D721Med (cell line): Measurements from ENCODE around the gene DCUN1D3.
A peak's percentile ranks its signal among the peaks of the same experiment; 100 is the strongest.

ENCODE experiments used
- DNase-seq: peaks from one replicate; pipeline ENCODE4 v3.0.0; 2011; ENCODE audit warnings: low spot score; ENCODE audit not compliant: insufficient read length
- FAIRE-seq: peaks from 2 replicates; lab custom pipeline; 2011; peaks lifted over from hg19 to GRCh38; lab: Jason Lieb, UNC
- TF ChIP-seq, protein P1 (sequence below): IDR thresholded peaks from 2 replicates; pipeline ENCODE4 v1.5.1; 2012; ENCODE audit warnings: mild to moderate bottlenecking, control low read depth; ENCODE audit not compliant: insufficient read depth; ENCODE audit errors: missing control alignments

DCUN1D3 gene

DNA sequence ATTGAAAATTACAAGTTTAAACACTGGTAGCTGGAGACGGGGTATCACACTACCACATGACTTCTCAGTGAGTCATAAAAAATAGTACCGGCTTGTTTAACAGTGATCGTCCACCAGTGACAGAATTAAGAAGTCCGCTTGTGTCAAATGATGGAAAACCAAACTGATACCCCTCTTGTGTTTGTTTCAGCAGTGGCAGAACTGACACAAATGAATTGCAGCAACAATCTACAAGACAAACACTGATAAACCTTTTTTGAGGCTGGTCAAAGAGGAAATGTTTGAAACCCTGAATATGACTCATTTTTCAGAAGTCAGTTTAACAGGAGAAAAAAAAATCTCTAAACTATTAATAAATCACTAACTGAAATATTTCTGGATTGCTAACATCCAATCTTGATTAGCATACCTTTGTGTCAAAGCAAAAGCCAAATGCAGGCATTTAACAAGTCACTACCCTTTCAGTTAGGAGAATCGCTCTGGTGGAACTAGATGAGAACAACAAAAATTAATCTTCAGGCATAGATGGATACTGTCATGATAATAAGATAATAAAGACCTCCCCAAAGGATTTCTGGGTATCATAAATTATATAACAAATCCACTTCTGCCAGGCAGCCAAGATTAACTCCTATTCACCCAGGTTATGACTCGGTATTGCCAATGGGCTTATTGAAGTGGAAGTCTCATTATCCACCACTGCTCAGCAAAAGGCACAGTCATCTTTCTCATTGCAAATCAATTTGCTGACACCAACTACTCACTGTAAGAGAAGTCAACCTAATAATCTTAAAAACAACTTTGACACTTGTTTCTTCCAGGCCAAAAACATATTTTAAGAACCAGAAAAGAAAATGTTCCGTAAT, 20.8 kb downstream of the DCUN1D3 start:
- DNase-seq (no peak), FAIRE-seq (no peak)
- TF ChIP-seq, protein P1, sequence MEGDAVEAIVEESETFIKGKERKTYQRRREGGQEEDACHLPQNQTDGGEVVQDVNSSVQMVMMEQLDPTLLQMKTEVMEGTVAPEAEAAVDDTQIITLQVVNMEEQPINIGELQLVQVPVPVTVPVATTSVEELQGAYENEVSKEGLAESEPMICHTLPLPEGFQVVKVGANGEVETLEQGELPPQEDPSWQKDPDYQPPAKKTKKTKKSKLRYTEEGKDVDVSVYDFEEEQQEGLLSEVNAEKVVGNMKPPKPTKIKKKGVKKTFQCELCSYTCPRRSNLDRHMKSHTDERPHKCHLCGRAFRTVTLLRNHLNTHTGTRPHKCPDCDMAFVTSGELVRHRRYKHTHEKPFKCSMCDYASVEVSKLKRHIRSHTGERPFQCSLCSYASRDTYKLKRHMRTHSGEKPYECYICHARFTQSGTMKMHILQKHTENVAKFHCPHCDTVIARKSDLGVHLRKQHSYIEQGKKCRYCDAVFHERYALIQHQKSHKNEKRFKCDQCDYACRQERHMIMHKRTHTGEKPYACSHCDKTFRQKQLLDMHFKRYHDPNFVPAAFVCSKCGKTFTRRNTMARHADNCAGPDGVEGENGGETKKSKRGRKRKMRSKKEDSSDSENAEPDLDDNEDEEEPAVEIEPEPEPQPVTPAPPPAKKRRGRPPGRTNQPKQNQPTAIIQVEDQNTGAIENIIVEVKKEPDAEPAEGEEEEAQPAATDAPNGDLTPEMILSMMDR, result no peak

DNA sequence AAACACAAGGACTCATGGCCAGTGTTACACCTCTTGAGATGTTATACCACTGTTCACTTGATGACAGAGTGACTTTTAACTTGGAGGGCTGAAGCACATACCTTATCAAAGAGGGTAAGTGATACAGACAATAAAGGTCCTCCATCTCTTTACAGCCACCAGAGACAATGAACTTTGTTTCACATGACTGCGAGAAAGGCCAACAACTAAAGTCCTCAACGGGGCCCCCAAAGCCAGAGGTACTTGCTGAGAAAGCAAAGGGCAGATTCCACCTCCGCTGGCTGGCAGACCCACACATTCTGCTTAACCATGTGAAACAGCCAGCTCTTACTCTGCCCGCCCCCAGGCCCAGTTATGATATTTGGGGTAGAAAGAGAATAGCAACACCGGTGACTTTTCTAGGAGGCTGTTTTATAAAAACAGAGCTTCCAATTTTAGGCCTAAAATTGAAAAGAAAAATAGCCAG, 21.4 kb downstream of the DCUN1D3 start:
- TF ChIP-seq, protein P1, result no peak
- DNase-seq (no peak), FAIRE-seq (no peak)

DNA sequence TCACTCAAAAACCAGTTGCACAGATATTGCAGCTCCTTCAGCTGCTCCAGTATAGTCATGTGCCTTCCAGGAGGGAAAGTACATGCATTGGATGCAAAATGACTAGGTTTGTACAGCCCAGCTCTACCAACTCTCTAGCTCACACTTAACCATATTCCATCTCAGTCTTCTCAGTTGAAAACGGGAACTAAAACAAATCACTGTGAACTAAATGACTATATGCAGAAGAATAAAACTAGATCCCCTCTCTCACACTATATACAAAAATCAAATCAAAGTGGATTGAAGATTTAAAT, 24.9 kb downstream of the DCUN1D3 start:
- FAIRE-seq (no peak), DNase-seq (no peak)
- TF ChIP-seq, protein P1, result no peak

DNA sequence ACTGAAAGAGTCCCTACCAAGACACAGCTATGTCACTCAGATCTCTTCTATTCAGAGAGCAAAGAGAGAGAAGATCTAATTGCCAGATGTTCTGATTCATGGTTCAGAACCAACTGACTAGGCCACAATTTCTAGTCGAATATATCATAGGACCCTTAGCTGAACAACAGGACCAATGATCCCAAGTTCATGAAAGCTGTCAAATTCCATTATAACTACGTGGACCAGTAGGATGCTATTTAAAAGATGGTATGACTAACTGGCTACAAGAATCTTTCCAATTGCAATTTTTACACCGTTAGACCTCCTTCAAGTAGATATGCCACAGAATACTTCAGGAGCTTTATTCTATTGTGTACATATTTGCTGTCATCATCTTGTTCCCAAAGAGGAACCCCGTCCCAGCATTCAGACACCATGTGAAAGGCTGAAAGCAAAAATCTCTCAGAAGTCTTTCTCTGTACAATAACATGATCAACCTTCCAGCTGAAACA, 26.0 kb downstream of the DCUN1D3 start:
- FAIRE-seq, result no peak

DNA sequence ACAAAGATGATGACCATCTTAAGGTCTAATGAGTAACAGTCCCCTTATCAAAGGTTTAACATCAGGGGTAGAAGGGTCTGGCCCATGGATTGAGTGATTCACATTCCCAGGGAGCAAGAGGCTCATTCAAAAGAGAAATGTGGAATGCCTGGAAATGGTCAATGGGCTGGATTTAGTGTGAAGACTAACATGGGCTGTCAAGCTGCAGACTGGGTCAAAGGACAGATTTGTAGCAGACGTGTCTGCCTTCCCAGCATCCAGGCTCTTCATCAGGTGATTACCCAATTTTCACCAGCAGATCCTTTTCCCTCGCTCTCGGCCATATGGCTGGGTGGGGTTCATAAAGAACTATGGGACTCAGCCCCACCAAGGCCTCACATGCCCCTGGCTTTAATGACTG, 26.8 kb downstream of the DCUN1D3 start:
- no peak for FAIRE-seq
- DNase-seq, result no peak
- TF ChIP-seq, protein P1, result no peak

More for the DNA sequence above, 26.0 kb downstream of the DCUN1D3 start:
- no peak for DNase-seq
- TF ChIP-seq, protein P1, result no peak

DNA sequence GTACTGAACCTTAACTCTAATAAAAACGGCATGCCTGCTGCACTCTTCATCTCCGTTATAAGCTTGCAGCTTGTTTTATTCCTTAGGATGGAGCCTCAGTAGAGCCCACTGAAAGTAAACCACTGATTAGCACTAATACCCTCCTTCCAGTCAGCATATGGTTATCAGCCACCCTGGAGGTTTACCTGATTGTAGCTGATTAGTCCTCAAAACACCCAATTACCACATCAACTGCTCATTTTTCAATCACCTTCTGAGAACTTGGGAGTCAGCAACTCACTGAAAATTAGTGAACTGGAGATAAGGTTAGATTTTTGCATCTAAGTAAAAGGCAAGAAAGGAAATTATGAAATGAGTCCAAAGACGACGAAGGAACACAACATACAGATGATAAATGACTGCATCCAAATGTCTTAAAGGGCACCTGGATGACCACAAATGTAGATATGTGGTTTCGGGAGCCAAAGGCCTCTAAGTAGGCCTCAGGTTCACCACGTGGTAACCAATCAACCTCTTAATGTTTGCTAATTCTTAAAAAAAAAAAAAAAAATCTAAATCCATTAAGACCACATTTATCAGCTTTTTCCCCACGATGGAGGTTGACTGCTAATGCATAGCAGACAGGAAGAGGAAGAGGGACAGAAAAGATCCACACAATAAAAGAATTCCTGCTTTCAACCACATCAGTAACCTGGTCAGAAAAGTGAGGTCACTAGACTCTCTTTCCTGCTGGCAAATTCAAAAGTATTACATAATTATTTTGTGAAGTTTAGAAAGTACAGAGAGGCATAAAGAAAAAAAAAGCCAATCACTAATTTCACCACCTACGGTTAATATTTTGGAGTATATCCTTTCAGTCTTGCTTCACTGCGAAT, 28.0 kb downstream of the DCUN1D3 start:
- peak; percentile 43 for DNase-seq
- TF ChIP-seq, protein P1, result no peak
- peak; percentile 89 for FAIRE-seq
